Stimulated activated CD8-positive, alpha-beta memory T cell treated with anti-CD3 and anti-CD28 coated beads, Interleukin-4, amount 100 ng/mL, for 24 hours (primary cell): ENCODE data around the gene GUCY2C.

Source experiments
- DNase-seq: peaks from one replicate; pipeline ENCODE4 v3.0.0-alpha.2; 2020; ENCODE audit warnings: low read depth

Gene GUCY2C

GRCh38 chr12:14681625-14682024 is 14.8 kb downstream of the GUCY2C start:
- DNase-seq, result no peak

- DNase-seq, result no peak
Observed at GRCh38 chr12:14681190-14681589, 15.2 kb downstream of the GUCY2C start.

GRCh38 chr12:14678547-14679150 is 17.8 kb downstream of the GUCY2C start:
- DNase-seq, result no peak

GRCh38 chr12:14668591-14668990 is 27.8 kb downstream of the GUCY2C start:
- DNase-seq, result no peak

GRCh38 chr12:14665354-14666348 is 30.7 kb downstream of the GUCY2C start:
- DNase-seq, result no peak

GRCh38 chr12:14664434-14665023 is 31.9 kb downstream of the GUCY2C start:
- DNase-seq, result no peak

- DNase-seq, result no peak
Observed at GRCh38 chr12:14663002-14663401, 33.4 kb downstream of the GUCY2C start.

GRCh38 chr12:14656846-14657245 is 39.6 kb downstream of the GUCY2C start:
- no peak for DNase-seq

- DNase-seq, result no peak
Observed at GRCh38 chr12:14655284-14655683, 41.1 kb downstream of the GUCY2C start.

- DNase-seq, result no peak
Observed at GRCh38 chr12:14654842-14655241, 41.6 kb downstream of the GUCY2C start.

GRCh38 chr12:14654416-14654815 is 42.0 kb downstream of the GUCY2C start:
- no peak for DNase-seq

GRCh38 chr12:14652483-14652882 is 43.9 kb downstream of the GUCY2C start:
- no peak for DNase-seq

- DNase-seq, result no peak
Observed at GRCh38 chr12:14651371-14651770, 45.0 kb downstream of the GUCY2C start.

GRCh38 chr12:14650789-14651188 is 45.6 kb downstream of the GUCY2C start:
- DNase-seq, result no peak

- DNase-seq, result no peak
Observed at GRCh38 chr12:14647028-14647750, 49.2 kb downstream of the GUCY2C start.

- no peak for DNase-seq
Observed at GRCh38 chr12:14643251-14643650, 53.1 kb downstream of the GUCY2C start.

- DNase-seq, result no peak
Observed at GRCh38 chr12:14638066-14638465, 58.3 kb downstream of the GUCY2C start.

GRCh38 chr12:14635776-14636175 is 60.6 kb downstream of the GUCY2C start:
- DNase-seq, result no peak

GRCh38 chr12:14630793-14631192 is 65.6 kb downstream of the GUCY2C start:
- DNase-seq, result no peak

GRCh38 chr12:14629832-14630710 is 66.3 kb downstream of the GUCY2C start:
- DNase-seq, result peak; percentile 31

GRCh38 chr12:14628771-14629170 is 67.6 kb downstream of the GUCY2C start:
- no peak for DNase-seq
